Neuronal stem cell (in vitro differentiated cells): Measurements from ENCODE around the gene NPEPPS.

Experiments used
- DNase-seq: peaks from one replicate; pipeline ENCODE4 v3.0.0-alpha.2; 2013; ENCODE audit warnings: low spot score
- H2AFZ ChIP-seq: one replicate; pipeline ENCODE4 v1.6.1; 2013; ENCODE audit warnings: mild to moderate bottlenecking, low read length, inconsistent platforms
- H2AK5ac ChIP-seq: 2 replicates; pipeline ENCODE4 v1.6.1; 2013; ENCODE audit warnings: low read depth, mild to moderate bottlenecking, inconsistent platforms, low read length, moderate library complexity, mixed read lengths
- H2BK120ac ChIP-seq: 2 replicates; pipeline ENCODE4 v1.6.1; 2013; ENCODE audit warnings: low read depth, mild to moderate bottlenecking, inconsistent platforms, low read length, moderate library complexity, mixed read lengths
- H2BK12ac ChIP-seq: one replicate; pipeline ENCODE4 v1.6.1; 2013; ENCODE audit warnings: low read length, inconsistent platforms
- H2BK15ac ChIP-seq: 2 replicates; pipeline ENCODE4 v1.6.1; 2013; ENCODE audit warnings: mild to moderate bottlenecking, low read length, inconsistent platforms, mixed read lengths
- H2BK5ac ChIP-seq: one replicate; pipeline ENCODE4 v1.6.1; 2013; ENCODE audit warnings: inconsistent platforms, mild to moderate bottlenecking, low read length, moderate library complexity
- H3K14ac ChIP-seq: one replicate; pipeline ENCODE4 v1.6.1; 2013; ENCODE audit warnings: low read length, inconsistent platforms
- H3K18ac ChIP-seq: 2 replicates; pipeline ENCODE4 v1.6.1; 2013; ENCODE audit warnings: low read length, inconsistent platforms
- H3K23ac ChIP-seq: 2 replicates; pipeline ENCODE4 v1.6.1; 2013; ENCODE audit warnings: low read depth, mild to moderate bottlenecking, mixed read lengths, low read length, inconsistent platforms; ENCODE audit not compliant: poor library complexity
- H3K27ac ChIP-seq: replicated peaks from 3 replicates; pipeline ENCODE4 v1.5.1; 2013; ENCODE audit warnings: low read length, inconsistent platforms
- H3K27me3 ChIP-seq, 3 experiments: 2 replicates each; pipeline ENCODE4 v1.6.1; 2013; ENCODE audit warnings: low read length in 3 of 3, mild to moderate bottlenecking in 2 of 3, inconsistent platforms in 1 of 3, low read depth in 1 of 3, mixed read lengths in 1 of 3, moderate library complexity in 1 of 3; ENCODE audit not compliant: control insufficient read depth in 3 of 3, insufficient read depth in 3 of 3
- H3K36me3 ChIP-seq, 2 donors: replicated peaks in 1 of 2; 2 replicates each; pipeline ENCODE4 v1.6.1; 2013; ENCODE audit warnings: low read length in 2 of 2; ENCODE audit not compliant: control insufficient read depth in 2 of 2, insufficient read depth in 2 of 2
- H3K4ac ChIP-seq: 2 replicates; pipeline ENCODE4 v1.6.1; 2013; ENCODE audit warnings: inconsistent platforms, mild to moderate bottlenecking, low read length, moderate library complexity
- H3K4me1 ChIP-seq, 2 donors: 1 replicate in 1 of 2; 2 replicates in 1 of 2; pipeline ENCODE4 v1.6.1; 2013; ENCODE audit warnings: low read length in 2 of 2, low read depth in 1 of 2; ENCODE audit not compliant: control insufficient read depth in 2 of 2, insufficient read depth in 1 of 2
- H3K4me2 ChIP-seq: one replicate; pipeline ENCODE4 v1.6.1; 2013; ENCODE audit warnings: mild to moderate bottlenecking, low read length, inconsistent platforms; ENCODE audit not compliant: insufficient read depth, poor library complexity, severe bottlenecking
- H3K4me3 ChIP-seq, 2 donors: 2 replicates each; pipeline ENCODE4 v1.5.1; 2013; ENCODE audit warnings: low read length in 2 of 2, mild to moderate bottlenecking in 2 of 2, inconsistent platforms in 1 of 2, moderate library complexity in 1 of 2
- H3K79me1 ChIP-seq: one replicate; pipeline ENCODE4 v1.6.1; 2013; ENCODE audit warnings: low read depth, mild to moderate bottlenecking, inconsistent platforms, low read length, moderate library complexity
- H3K9ac ChIP-seq: one replicate; pipeline ENCODE4 v1.6.1; 2013; ENCODE audit warnings: mild to moderate bottlenecking, low read depth, low read length, inconsistent platforms; ENCODE audit not compliant: poor library complexity
- H3K9me3 ChIP-seq, 2 donors: replicated peaks in 1 of 2; 2 replicates each; pipeline versions ENCODE3 to v1.6.1; 2013; ENCODE audit warnings: low read length in 2 of 2, mild to moderate bottlenecking in 2 of 2, inconsistent platforms in 1 of 2, low read depth in 1 of 2, mixed read lengths in 1 of 2, moderate library complexity in 1 of 2; ENCODE audit not compliant: control insufficient read depth in 2 of 2, insufficient read depth in 1 of 2
- H4K8ac ChIP-seq: one replicate; pipeline ENCODE4 v1.6.1; 2013; ENCODE audit warnings: low read depth, mild to moderate bottlenecking, inconsistent platforms, low read length, moderate library complexity
- H4K91ac ChIP-seq: one replicate; pipeline ENCODE4 v1.6.1; 2013; ENCODE audit warnings: low read length, low read depth, mild to moderate bottlenecking, inconsistent platforms; ENCODE audit not compliant: poor library complexity
- WGBS, 2 donors: extraction: QIAGEN DNeasy Blood & Tissue Kit; methylation state at CpG; one replicate each; pipeline ENCODE4 v1.1.7; 2013; ENCODE audit warnings: missing lambda C conversion rate in 2 of 2, mixed read lengths in 1 of 2; ENCODE audit not compliant: insufficient read length in 2 of 2, insufficient replicate concordance in 1 of 2; ENCODE audit errors: extremely low coverage in 2 of 2; 5-methylcytosine and 5-hydroxymethylcytosine counted together

The NPEPPS gene

GRCh38 chr17:47633996-47634395, 103.1 kb downstream of the NPEPPS start:
- Histone ChIP-seq H2AFZ (no peak overlapping the region), H3K18ac (no peak overlapping the region), H2BK120ac (no peak overlapping the region), H3K4me3 (no peak overlapping the region), H2BK12ac (no peak overlapping the region), H3K9ac (no peak overlapping the region), H4K91ac (no peak overlapping the region), H2AK5ac (no peak overlapping the region), H4K8ac (no peak overlapping the region), H3K9me3 (no peaks in the 10 kb centered on the region), H3K4me2 (no peak overlapping the region), H3K4ac (no peak overlapping the region), H2BK15ac (no peak overlapping the region), H3K14ac (no peak overlapping the region), H3K27ac (no peak overlapping the region), H3K79me1 (no peaks in the 10 kb centered on the region), H3K4me1 (no peaks in the 10 kb centered on the region), H3K36me3 (peaks cover 4 to 61% of the 10 kb centered on the region in 2 donors), H3K23ac (no peak overlapping the region), H3K27me3 (no peaks in the 10 kb centered on the region), H2BK5ac (no peak overlapping the region)
- WGBS, 2 donors, result no CpG with 5 or more reads among the region's 1 CpG
- no peak for DNase-seq

- H2AFZ ChIP-seq, result no peak overlapping the region
- H3K4me1 ChIP-seq, result no peaks in the 10 kb centered on the region
- H3K27ac ChIP-seq, result no peak overlapping the region
- no peak overlapping the region for H2BK12ac ChIP-seq
- WGBS, 2 donors, result no CpG with 5 or more reads among the region's 3 CpGs
- no peak overlapping the region for H3K18ac ChIP-seq
- H3K36me3 ChIP-seq, result peaks cover 4 to 53% of the 10 kb centered on the region in 2 donors
- H3K4me3 ChIP-seq, result no peak overlapping the region
- no peak overlapping the region for H3K4ac ChIP-seq
- H2BK15ac ChIP-seq, result no peak overlapping the region
- no peak for DNase-seq
- H3K79me1 ChIP-seq, result no peaks in the 10 kb centered on the region
- no peaks in the 10 kb centered on the region for H3K27me3 ChIP-seq
- no peak overlapping the region for H3K23ac ChIP-seq
- no peak overlapping the region for H4K91ac ChIP-seq
- H3K14ac ChIP-seq, result no peak overlapping the region
- no peak overlapping the region for H2BK5ac ChIP-seq
- no peak overlapping the region for H3K4me2 ChIP-seq
- H3K9me3 ChIP-seq, result no peaks in the 10 kb centered on the region
- no peak overlapping the region for H4K8ac ChIP-seq
- H2BK120ac ChIP-seq, result no peak overlapping the region
- no peak overlapping the region for H2AK5ac ChIP-seq
- no peak overlapping the region for H3K9ac ChIP-seq
Measured at GRCh38 chr17:47634870-47635269, 104.0 kb downstream of the NPEPPS start.

GRCh38 chr17:47635734-47636133, 104.8 kb downstream of the NPEPPS start:
- H2AFZ ChIP-seq, result no peak overlapping the region
- H3K14ac ChIP-seq, result no peak overlapping the region
- H3K18ac ChIP-seq, result no peak overlapping the region
- no peak overlapping the region for H2AK5ac ChIP-seq
- H2BK5ac ChIP-seq, result no peak overlapping the region
- no peak overlapping the region for H3K27ac ChIP-seq
- no peak overlapping the region for H3K9ac ChIP-seq
- H3K79me1 ChIP-seq, result no peaks in the 10 kb centered on the region
- H3K27me3 ChIP-seq, result no peaks in the 10 kb centered on the region
- H3K23ac ChIP-seq, result no peak overlapping the region
- no peak for DNase-seq
- no CpG with 5 or more reads among the region's 3 CpGs for WGBS, 2 donors
- H3K4me2 ChIP-seq, result no peak overlapping the region
- H2BK12ac ChIP-seq, result no peak overlapping the region
- H3K4ac ChIP-seq, result no peak overlapping the region
- H4K91ac ChIP-seq, result no peak overlapping the region
- no peak overlapping the region for H2BK120ac ChIP-seq
- H4K8ac ChIP-seq, result no peak overlapping the region
- H2BK15ac ChIP-seq, result no peak overlapping the region
- no peaks in the 10 kb centered on the region for H3K4me1 ChIP-seq
- H3K4me3 ChIP-seq, result no peak overlapping the region
- H3K36me3 ChIP-seq, result peaks cover 4 to 47% of the 10 kb centered on the region in 2 donors
- no peaks in the 10 kb centered on the region for H3K9me3 ChIP-seq

GRCh38 chr17:47636273-47637030, 105.5 kb downstream of the NPEPPS start:
- Histone ChIP-seq H3K27ac (no peak overlapping the region), H2BK5ac (no peak overlapping the region), H2BK15ac (no peak overlapping the region), H3K4ac (no peak overlapping the region), H3K18ac (no peak overlapping the region), H4K91ac (no peak overlapping the region), H3K23ac (no peak overlapping the region), H2AK5ac (no peak overlapping the region), H3K4me2 (no peak overlapping the region), H3K9ac (no peak overlapping the region), H3K27me3 (no peaks in the 10 kb centered on the region), H2BK120ac (no peak overlapping the region), H3K4me3 (no peak overlapping the region), H3K14ac (no peak overlapping the region), H2AFZ (no peak overlapping the region), H3K36me3 (peaks cover 4 to 46% of the 10 kb centered on the region in 2 donors), H3K79me1 (no peaks in the 10 kb centered on the region), H4K8ac (no peak overlapping the region), H2BK12ac (no peak overlapping the region), H3K4me1 (no peaks in the 10 kb centered on the region), H3K9me3 (no peaks in the 10 kb centered on the region)
- no peak for DNase-seq
- no CpG with 5 or more reads among the region's 2 CpGs for WGBS, 2 donors
